ENCODE measurements around the gene FMOD.

FMOD gene

DNA sequence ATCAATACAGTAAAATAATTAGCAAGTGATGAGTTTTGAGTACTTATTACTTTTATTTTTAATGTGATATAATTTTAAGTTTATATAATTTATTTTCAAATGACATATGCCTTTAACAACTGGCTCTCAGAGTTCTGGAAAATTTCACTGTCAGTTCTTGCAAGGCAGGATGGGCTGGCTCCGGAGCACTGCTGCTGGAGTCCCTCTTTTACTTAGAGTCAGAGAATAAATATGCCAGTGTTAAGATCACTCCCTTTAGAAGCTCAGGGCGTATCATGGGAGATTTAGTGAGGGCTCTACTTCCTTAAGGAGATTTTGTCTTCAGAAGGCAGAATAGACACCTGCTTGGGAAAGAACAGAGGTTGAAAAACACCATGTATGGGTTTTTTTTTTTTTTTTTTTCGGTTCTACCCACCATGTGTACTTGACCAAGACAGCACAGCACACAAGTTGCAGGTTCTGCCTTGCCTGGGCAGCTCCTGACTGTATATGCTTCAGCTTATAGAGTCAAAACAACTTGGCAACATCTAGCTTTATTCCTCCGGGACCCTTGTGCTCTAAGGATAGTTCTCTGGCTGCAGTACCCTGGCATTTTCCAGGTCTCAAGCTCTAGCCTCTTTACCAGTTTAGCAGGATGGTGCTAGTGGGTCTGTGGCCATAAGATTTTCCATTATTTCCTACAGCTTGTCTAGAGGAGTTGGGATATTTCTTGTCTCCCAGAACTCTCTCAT, 29.7 kb upstream of the FMOD start:
- peaks cover 5% of the 10 kb centered on the region for H3K27me3 ChIP-seq (ENCODE audit: insufficient read depth, insufficient read length)
- no peak overlapping the region for H3K4me3 ChIP-seq (ENCODE audit: insufficient read length, low read depth)
- TF ChIP-seq ZNF274 (IDR thresholded peaks at IDR 0.05; ENCODE audit: low read depth, low read length), result no peak
- TF ChIP-seq SUZ12 (IDR thresholded peaks at IDR 0.05; ENCODE audit: extremely low read depth, insufficient read depth, insufficient read length), result no peak
- TF ChIP-seq YY1 (IDR thresholded peaks at IDR 0.05; ENCODE audit: insufficient read depth, insufficient read length), result no peak
- H3K4me1 ChIP-seq (ENCODE audit: insufficient read depth, insufficient read length), result no peaks in the 10 kb centered on the region
- H3K9ac ChIP-seq (ENCODE audit: insufficient read length, low read depth), result no peak overlapping the region
- H3K9me3 ChIP-seq (ENCODE audit: insufficient read depth, low read length), result peaks cover 13% of the 10 kb centered on the region; the same call in 1 of the 2 replicates
- H3K36me3 ChIP-seq (ENCODE audit: insufficient read depth, insufficient read length, low read length), result no peaks in the 10 kb centered on the region
- DNase-seq (ENCODE audit: low read depth, low spot score), result no peak

DNA sequence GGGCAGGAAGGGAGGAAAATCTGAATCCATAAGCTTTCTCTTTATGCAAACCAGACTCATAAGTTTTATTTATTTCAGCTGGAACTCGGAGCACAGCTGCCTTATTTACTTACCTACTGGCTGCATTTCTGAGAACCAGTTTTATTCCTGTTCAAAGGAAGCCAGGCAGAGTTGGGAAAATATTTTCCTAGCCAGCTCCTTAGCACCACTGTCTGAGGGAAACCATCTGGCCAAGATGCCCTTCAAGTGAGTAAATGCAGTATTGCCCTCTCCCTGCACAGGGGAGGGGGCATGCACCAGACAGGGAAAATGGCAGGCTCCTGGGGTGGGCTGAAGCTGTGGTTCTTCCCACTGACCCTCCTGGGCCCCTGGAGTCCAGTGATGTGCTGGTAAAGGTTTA, 28.9 kb upstream of the FMOD start:
- Histone ChIP-seq H3K4me1 (ENCODE audit: insufficient read depth, insufficient read length) (no peaks in the 10 kb centered on the region), H3K9me3 (ENCODE audit: insufficient read depth, low read length) (peaks cover 16% of the 10 kb centered on the region; the same call in 1 of the 2 replicates)

DNA sequence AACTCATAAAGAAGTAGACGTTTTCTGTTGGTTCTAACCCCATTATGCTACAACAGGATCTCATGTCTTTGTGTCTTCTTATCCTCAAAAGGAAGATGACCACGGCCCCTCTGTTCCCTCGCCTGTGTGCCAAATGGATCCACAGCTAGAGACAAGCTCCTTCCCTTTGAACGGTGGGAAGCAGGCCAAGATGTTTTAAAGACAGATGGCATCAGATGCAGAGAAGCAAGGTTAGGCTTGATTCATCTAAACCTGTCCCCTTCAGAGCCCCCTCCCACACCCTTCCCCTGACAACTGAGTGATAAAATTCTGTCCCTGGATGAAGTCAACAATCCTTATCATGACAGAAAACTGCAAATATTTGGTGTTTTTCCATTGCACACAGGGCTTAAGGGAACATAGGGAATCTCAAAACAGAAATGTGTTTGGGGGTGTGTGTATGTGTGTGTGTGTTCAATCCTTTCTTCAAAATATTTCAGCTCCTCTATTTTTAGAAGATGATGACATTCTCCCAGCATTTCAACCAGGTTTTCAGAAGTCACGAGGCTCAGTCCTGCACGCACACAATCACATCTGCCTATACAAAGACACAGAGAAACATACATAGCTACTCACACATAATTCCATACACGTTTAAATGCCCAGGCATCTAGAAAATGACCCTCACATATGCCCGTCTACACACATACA, 27.8 kb upstream of the FMOD start:
- Histone ChIP-seq H3K9ac (ENCODE audit: insufficient read length, low read depth) (no peak overlapping the region), H3K36me3 (ENCODE audit: insufficient read depth, insufficient read length, low read length) (no peaks in the 10 kb centered on the region), H3K4me3 (ENCODE audit: insufficient read length, low read depth) (no peak overlapping the region), H3K9me3 (ENCODE audit: insufficient read depth, low read length) (peaks cover 16% of the 10 kb centered on the region; the same call in 1 of the 2 replicates), H3K4me1 (ENCODE audit: insufficient read depth, insufficient read length) (no peaks in the 10 kb centered on the region), H3K27me3 (ENCODE audit: insufficient read depth, insufficient read length) (peaks cover 5% of the 10 kb centered on the region)
- DNase-seq (ENCODE audit: low read depth, low spot score), result no peak
- TF ChIP-seq SUZ12 (IDR thresholded peaks at IDR 0.05; ENCODE audit: extremely low read depth, insufficient read depth, insufficient read length), result no peak
- no peak for TF ChIP-seq ZNF274 (IDR thresholded peaks at IDR 0.05; ENCODE audit: low read depth, low read length)
- no peak for TF ChIP-seq YY1 (IDR thresholded peaks at IDR 0.05; ENCODE audit: insufficient read depth, insufficient read length)

More for the DNA sequence above, 28.9 kb upstream of the FMOD start:
- no peak for DNase-seq (ENCODE audit: low read depth, low spot score)
- no peak overlapping the region for H3K9ac ChIP-seq (ENCODE audit: insufficient read length, low read depth)
- TF ChIP-seq ZNF274 (IDR thresholded peaks at IDR 0.05; ENCODE audit: low read depth, low read length) (no peak), SUZ12 (IDR thresholded peaks at IDR 0.05; ENCODE audit: extremely low read depth, insufficient read depth, insufficient read length) (no peak), YY1 (IDR thresholded peaks at IDR 0.05; ENCODE audit: insufficient read depth, insufficient read length) (no peak)
- peaks cover 5% of the 10 kb centered on the region for H3K27me3 ChIP-seq (ENCODE audit: insufficient read depth, insufficient read length)
- no peak overlapping the region for H3K4me3 ChIP-seq (ENCODE audit: insufficient read length, low read depth)
- H3K36me3 ChIP-seq (ENCODE audit: insufficient read depth, insufficient read length, low read length), result no peaks in the 10 kb centered on the region

DNA sequence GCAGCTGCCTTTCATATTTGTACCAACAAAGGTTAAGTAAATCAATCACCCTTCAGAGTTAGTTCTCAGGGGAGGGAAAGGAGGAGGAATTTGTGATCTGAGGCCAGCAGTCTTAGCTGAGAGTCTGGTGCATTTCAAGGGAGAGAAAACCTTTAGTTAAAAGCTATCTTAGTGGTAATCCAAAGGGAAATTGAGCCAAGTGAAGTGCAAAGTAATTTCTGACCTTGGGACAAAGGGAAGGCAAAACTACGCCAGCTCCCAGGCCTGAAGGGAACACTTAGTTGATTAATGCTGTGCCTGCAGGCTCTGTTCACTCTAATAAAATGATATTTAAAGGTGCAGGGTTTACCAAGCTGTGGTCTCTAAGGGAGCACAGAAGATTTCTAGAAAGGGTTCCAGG, 23.1 kb upstream of the FMOD start:
- Histone ChIP-seq H3K27me3 (ENCODE audit: insufficient read depth, insufficient read length) (peaks cover 3% of the 10 kb centered on the region), H3K9me3 (ENCODE audit: insufficient read depth, low read length) (peaks cover 16% of the 10 kb centered on the region; the same call in 1 of the 2 replicates), H3K36me3 (ENCODE audit: insufficient read depth, insufficient read length, low read length) (no peaks in the 10 kb centered on the region), H3K9ac (ENCODE audit: insufficient read length, low read depth) (no peak overlapping the region), H3K4me1 (ENCODE audit: insufficient read depth, insufficient read length) (peaks cover 3% of the 10 kb centered on the region), H3K4me3 (ENCODE audit: insufficient read length, low read depth) (no peak overlapping the region)
- TF ChIP-seq YY1 (IDR thresholded peaks at IDR 0.05; ENCODE audit: insufficient read depth, insufficient read length) (no peak), ZNF274 (IDR thresholded peaks at IDR 0.05; ENCODE audit: low read depth, low read length) (no peak), SUZ12 (IDR thresholded peaks at IDR 0.05; ENCODE audit: extremely low read depth, insufficient read depth, insufficient read length) (no peak)
- no peak for DNase-seq (ENCODE audit: low read depth, low spot score)

DNA sequence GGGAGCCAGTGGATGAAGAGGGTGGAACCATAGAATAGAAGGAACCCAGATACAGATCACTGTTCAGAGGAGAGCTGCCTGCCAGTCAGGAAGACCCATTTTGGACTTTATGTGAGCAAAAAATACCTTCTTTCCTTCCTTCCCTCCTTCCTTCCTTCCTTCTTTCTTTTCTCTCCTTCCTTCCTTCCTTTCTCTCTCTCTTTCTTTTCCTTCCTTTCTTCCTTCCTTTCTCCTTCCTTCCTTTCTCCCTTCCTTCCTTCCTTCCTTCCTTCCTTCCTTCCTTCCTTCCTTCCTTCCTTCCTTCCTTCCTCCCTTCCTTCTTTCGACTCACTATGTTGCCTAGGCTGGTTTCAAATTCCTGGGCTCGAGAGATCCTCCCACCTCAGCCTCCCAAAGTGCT, 22.1 kb upstream of the FMOD start:
- peaks cover 3% of the 10 kb centered on the region for H3K4me1 ChIP-seq (ENCODE audit: insufficient read depth, insufficient read length)
- H3K27me3 ChIP-seq (ENCODE audit: insufficient read depth, insufficient read length), result peaks cover 3% of the 10 kb centered on the region

DNA sequence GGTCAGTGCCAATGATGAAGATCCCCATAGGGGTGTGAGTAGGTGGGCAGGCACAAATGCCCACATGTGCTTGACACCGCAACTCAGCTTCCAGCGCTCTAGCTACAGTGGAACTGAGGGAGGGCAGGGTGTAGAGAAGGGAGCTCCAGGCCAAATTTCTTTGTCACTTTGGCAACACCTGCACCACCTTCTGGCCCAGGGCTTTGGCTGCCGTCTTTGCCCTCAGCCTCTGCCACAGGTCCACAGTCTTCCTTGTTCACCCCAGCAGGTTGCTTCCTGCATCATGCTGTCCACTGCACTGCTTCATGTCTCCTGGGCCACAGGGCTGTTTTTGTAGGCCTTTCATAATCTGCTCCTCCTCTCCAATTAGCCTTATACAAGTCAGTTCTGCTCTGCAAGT, 20.4 kb upstream of the FMOD start:
- H3K27me3 ChIP-seq (ENCODE audit: insufficient read depth, insufficient read length), result peaks cover 5% of the 10 kb centered on the region
- H3K4me1 ChIP-seq (ENCODE audit: insufficient read depth, insufficient read length), result peaks cover 3% of the 10 kb centered on the region
- no peaks in the 10 kb centered on the region for H3K36me3 ChIP-seq (ENCODE audit: insufficient read depth, insufficient read length, low read length)
- no peak overlapping the region for H3K9ac ChIP-seq (ENCODE audit: insufficient read length, low read depth)
- no peak for DNase-seq (ENCODE audit: low read depth, low spot score)
- TF ChIP-seq ZNF274 (IDR thresholded peaks at IDR 0.05; ENCODE audit: low read depth, low read length) (no peak), YY1 (IDR thresholded peaks at IDR 0.05; ENCODE audit: insufficient read depth, insufficient read length) (no peak), SUZ12 (IDR thresholded peaks at IDR 0.05; ENCODE audit: extremely low read depth, insufficient read depth, insufficient read length) (no peak)
- peaks cover 10% of the 10 kb centered on the region; the same call in 1 of the 2 replicates for H3K9me3 ChIP-seq (ENCODE audit: insufficient read depth, low read length)
- H3K4me3 ChIP-seq (ENCODE audit: insufficient read length, low read depth), result no peak overlapping the region

More for the DNA sequence above, 22.1 kb upstream of the FMOD start:
- Histone ChIP-seq H3K9ac (ENCODE audit: insufficient read length, low read depth) (no peak overlapping the region), H3K36me3 (ENCODE audit: insufficient read depth, insufficient read length, low read length) (no peaks in the 10 kb centered on the region), H3K9me3 (ENCODE audit: insufficient read depth, low read length) (peaks cover 16% of the 10 kb centered on the region; the same call in 1 of the 2 replicates), H3K4me3 (ENCODE audit: insufficient read length, low read depth) (no peak overlapping the region)
- DNase-seq (ENCODE audit: low read depth, low spot score), result no peak
- TF ChIP-seq YY1 (IDR thresholded peaks at IDR 0.05; ENCODE audit: insufficient read depth, insufficient read length), result no peak
- no peak for TF ChIP-seq ZNF274 (IDR thresholded peaks at IDR 0.05; ENCODE audit: low read depth, low read length)
- TF ChIP-seq SUZ12 (IDR thresholded peaks at IDR 0.05; ENCODE audit: extremely low read depth, insufficient read depth, insufficient read length), result no peak

DNA sequence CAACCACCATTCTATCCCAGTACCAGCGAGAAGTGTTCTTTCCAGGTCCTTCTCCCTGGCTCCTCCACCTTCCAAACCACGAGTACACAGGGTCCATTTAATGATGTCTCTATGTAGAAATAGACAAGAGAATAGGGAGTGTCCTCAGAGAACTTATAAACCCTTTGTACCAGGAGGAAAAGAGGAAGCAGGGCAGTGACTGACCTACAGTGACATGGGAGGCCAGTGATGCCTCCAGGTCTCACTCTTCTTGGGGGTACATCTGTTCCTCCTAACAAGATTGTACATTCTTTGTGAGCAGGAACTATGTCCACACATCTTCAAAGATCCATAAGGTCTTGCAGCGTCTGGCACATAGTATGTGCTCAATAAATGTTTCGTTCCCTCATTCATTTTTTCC, 18.7 kb upstream of the FMOD start:
- DNase-seq (ENCODE audit: low read depth, low spot score), result no peak
- H3K27me3 ChIP-seq (ENCODE audit: insufficient read depth, insufficient read length), result peaks cover 5% of the 10 kb centered on the region
- no peak overlapping the region for H3K4me3 ChIP-seq (ENCODE audit: insufficient read length, low read depth)
- H3K36me3 ChIP-seq (ENCODE audit: insufficient read depth, insufficient read length, low read length), result no peaks in the 10 kb centered on the region
- TF ChIP-seq SUZ12 (IDR thresholded peaks at IDR 0.05; ENCODE audit: extremely low read depth, insufficient read depth, insufficient read length) (no peak), ZNF274 (IDR thresholded peaks at IDR 0.05; ENCODE audit: low read depth, low read length) (no peak), YY1 (IDR thresholded peaks at IDR 0.05; ENCODE audit: insufficient read depth, insufficient read length) (no peak)
- peaks cover 3% of the 10 kb centered on the region for H3K4me1 ChIP-seq (ENCODE audit: insufficient read depth, insufficient read length)
- no peaks in the 10 kb centered on the region for H3K9me3 ChIP-seq (ENCODE audit: insufficient read depth, low read length)
- H3K9ac ChIP-seq (ENCODE audit: insufficient read length, low read depth), result no peak overlapping the region
